H1 (cell line): Measurements from ENCODE around the gene ELOVL6. TPM values are rescaled to one million over a fixed set of nuclear protein-coding genes. Genes with fewer than 3 reads are reported as not detected.

ENCODE experiments used
- E2F6 ChIP-seq: IDR thresholded peaks from 2 replicates; pipeline ENCODE4 v1.6.1; 2012; ENCODE audit warnings: inconsistent platforms
- polyA plus RNA-seq, 7 experiments: library from polyadenylated mRNA; depleted of rRNA in 3 of 7; stranded (reverse) in 5 of 7; unstranded in 2 of 7; fragments of >200 nt in 5 of 7; fragments of 200-250 nt in 2 of 7; gene quantifications; 1 replicate in 5 of 7; 2 replicates in 1 of 7; 4 replicates in 1 of 7; pipeline versions ENCODE4 v1.2.1 to v1.2.3, GENCODE V29; 2011 to 2013; ENCODE audit warnings: missing spikeins in 2 of 7, mixed read lengths in 2 of 7
- total RNA-seq: library from RNA; stranded (reverse); fragmentation: NEBNext Ultra II Directional; extraction: Animal tissue kit (Norgen Biotek cat#: 25700); gene quantifications from 2 replicates; pipeline ENCODE4 v1.2.1, GENCODE V29; 2021

The ELOVL6 gene
- total and polyA plus RNA-seq, 2 of the 8 experiments (the other 6 are each of a cell fraction or from before 2014, with no cell fraction given), result 27.8 to 86.6 TPM

GRCh38 chr4:110131916-110132315 lies 66.5 kb downstream of the ELOVL6 start (continued):
- TF ChIP-seq E2F6, result no peak
